ENCODE data around the gene C20orf173. TPM values are rescaled to one million over a fixed set of nuclear protein-coding genes. Genes with fewer than 3 reads are reported as not detected.

The C20orf173 gene
- total RNA-seq, 1 donor from 2014 or later = not detected

GRCh38 chr20:35503841-35504561 is 25.5 kb downstream of the C20orf173 start:
- H3K27me3 ChIP-seq (ENCODE audit: insufficient read depth, low read length) = no peaks in the 10 kb centered on the region
- no peak overlapping the region for H3K9ac ChIP-seq (ENCODE audit: low read length)
- peaks cover 53% of the 10 kb centered on the region for H3K36me3 ChIP-seq (ENCODE audit: insufficient read depth, low read length)
- Mint-ChIP-seq H3K27ac (ENCODE audit: unreplicated experiment) (no peak overlapping the region), H3K9me3 (ENCODE audit: unreplicated experiment) (no peaks in the 10 kb centered on the region), H3K36me3 (ENCODE audit: low read depth, unreplicated experiment) (peaks cover 43% of the 10 kb centered on the region), H3K4me1 (ENCODE audit: low read depth, unreplicated experiment) (peaks cover 20% of the 10 kb centered on the region), H3K4me3 (ENCODE audit: unreplicated experiment) (no peak overlapping the region), H3K27me3 (ENCODE audit: low read depth, unreplicated experiment) (no peaks in the 10 kb centered on the region)
- no peak overlapping the region for H3K27ac ChIP-seq (ENCODE audit: low read depth, low read length)
- peaks cover 14% of the 10 kb centered on the region for H3K4me1 ChIP-seq (ENCODE audit: insufficient read depth, low read length)
- no peak overlapping the region for H2AFZ ChIP-seq (ENCODE audit: low read depth, low read length)
- no peaks in the 10 kb centered on the region for H3K9me3 ChIP-seq (ENCODE audit: insufficient read depth, low read depth, low read length)
- no peaks in the 10 kb centered on the region for H3K79me2 ChIP-seq (ENCODE audit: insufficient read depth, low read length)
- TF ChIP-seq CTCF (IDR thresholded peaks at IDR 0.05; ENCODE audit: insufficient read depth, low read depth, low read length) = no peak
- TF ChIP-seq EZH2 (IDR thresholded peaks at IDR 0.05; ENCODE audit: insufficient read depth, low read length) = no peak
- H4K20me1 ChIP-seq (ENCODE audit: insufficient read depth, low read length) = peaks cover 56% of the 10 kb centered on the region
- no peak for DNase-seq (ENCODE audit: low read depth)
- FAIRE-seq = no peak
- no peak overlapping the region for H3K4me2 ChIP-seq (ENCODE audit: low read length)
- no peak overlapping the region for H3K4me3 ChIP-seq (ENCODE audit: insufficient read depth, low read depth, low read length)

GRCh38 chr20:35503281-35503680 is 26.2 kb downstream of the C20orf173 start:
- Histone ChIP-seq H3K9ac (ENCODE audit: low read length) (no peak overlapping the region), H4K20me1 (ENCODE audit: insufficient read depth, low read length) (peaks cover 52% of the 10 kb centered on the region), H3K27me3 (ENCODE audit: insufficient read depth, low read length) (no peaks in the 10 kb centered on the region), H3K4me3 (ENCODE audit: insufficient read depth, low read depth, low read length) (no peak overlapping the region), H3K36me3 (ENCODE audit: insufficient read depth, low read length) (peaks cover 55% of the 10 kb centered on the region), H2AFZ (ENCODE audit: low read depth, low read length) (no peak overlapping the region), H3K9me3 (ENCODE audit: insufficient read depth, low read depth, low read length) (no peaks in the 10 kb centered on the region), H3K4me1 (ENCODE audit: insufficient read depth, low read length) (peaks cover 14% of the 10 kb centered on the region), H3K27ac (ENCODE audit: low read depth, low read length) (no peak overlapping the region), H3K4me2 (ENCODE audit: low read length) (no peak overlapping the region), H3K79me2 (ENCODE audit: insufficient read depth, low read length) (no peaks in the 10 kb centered on the region)
- Mint-ChIP-seq H3K4me3 (ENCODE audit: unreplicated experiment) (no peak overlapping the region), H3K36me3 (ENCODE audit: low read depth, unreplicated experiment) (peaks cover 43% of the 10 kb centered on the region), H3K9me3 (ENCODE audit: unreplicated experiment) (no peaks in the 10 kb centered on the region), H3K27me3 (ENCODE audit: low read depth, unreplicated experiment) (no peaks in the 10 kb centered on the region), H3K27ac (ENCODE audit: unreplicated experiment) (no peak overlapping the region), H3K4me1 (ENCODE audit: low read depth, unreplicated experiment) (peaks cover 20% of the 10 kb centered on the region)
- FAIRE-seq (no peak), DNase-seq (ENCODE audit: low read depth) (no peak)
- TF ChIP-seq CTCF (IDR thresholded peaks at IDR 0.05; ENCODE audit: insufficient read depth, low read depth, low read length) (no peak), EZH2 (IDR thresholded peaks at IDR 0.05; ENCODE audit: insufficient read depth, low read length) (no peak)

DNA sequence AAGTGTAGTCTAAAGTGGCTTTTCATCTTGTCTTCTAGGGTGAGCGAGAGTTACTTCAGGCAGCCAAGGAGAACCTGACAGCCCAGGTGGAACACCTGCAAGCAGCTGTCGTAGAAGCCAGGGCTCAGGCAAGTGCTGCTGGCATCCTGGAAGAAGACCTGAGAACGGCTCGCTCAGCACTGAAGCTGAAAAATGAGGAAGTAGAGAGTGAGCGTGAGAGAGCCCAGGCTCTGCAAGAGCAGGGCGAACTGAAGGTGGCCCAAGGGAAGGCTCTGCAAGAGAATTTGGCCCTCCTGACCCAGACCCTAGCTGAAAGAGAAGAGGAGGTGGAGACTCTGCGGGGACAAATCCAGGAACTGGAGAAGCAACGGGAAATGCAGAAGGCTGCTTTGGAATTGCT is 27.1 kb downstream of the C20orf173 start:
- no peaks in the 10 kb centered on the region for H3K79me2 ChIP-seq (ENCODE audit: insufficient read depth, low read length)
- H3K36me3 ChIP-seq (ENCODE audit: insufficient read depth, low read length) = peaks cover 54% of the 10 kb centered on the region
- no peak for DNase-seq (ENCODE audit: low read depth)
- Mint-ChIP-seq H3K27ac (ENCODE audit: unreplicated experiment) (no peak overlapping the region), H3K4me3 (ENCODE audit: unreplicated experiment) (no peak overlapping the region), H3K27me3 (ENCODE audit: low read depth, unreplicated experiment) (no peaks in the 10 kb centered on the region), H3K9me3 (ENCODE audit: unreplicated experiment) (no peaks in the 10 kb centered on the region), H3K4me1 (ENCODE audit: low read depth, unreplicated experiment) (peaks cover 19% of the 10 kb centered on the region), H3K36me3 (ENCODE audit: low read depth, unreplicated experiment) (peaks cover 45% of the 10 kb centered on the region)
- TF ChIP-seq EZH2 (IDR thresholded peaks at IDR 0.05; ENCODE audit: insufficient read depth, low read length) (no peak), CTCF (IDR thresholded peaks at IDR 0.05; ENCODE audit: insufficient read depth, low read depth, low read length) (no peak)
- H3K4me1 ChIP-seq (ENCODE audit: insufficient read depth, low read length) = peaks cover 13% of the 10 kb centered on the region
- no peaks in the 10 kb centered on the region for H3K9me3 ChIP-seq (ENCODE audit: insufficient read depth, low read depth, low read length)
- H4K20me1 ChIP-seq (ENCODE audit: insufficient read depth, low read length) = peaks cover 43% of the 10 kb centered on the region
- no peak overlapping the region for H3K9ac ChIP-seq (ENCODE audit: low read length)
- no peaks in the 10 kb centered on the region for H3K27me3 ChIP-seq (ENCODE audit: insufficient read depth, low read length)
- H3K4me3 ChIP-seq (ENCODE audit: insufficient read depth, low read depth, low read length) = no peak overlapping the region
- FAIRE-seq = no peak
- H3K27ac ChIP-seq (ENCODE audit: low read depth, low read length) = no peak overlapping the region
- H3K4me2 ChIP-seq (ENCODE audit: low read length) = no peak overlapping the region
- H2AFZ ChIP-seq (ENCODE audit: low read depth, low read length) = no peak overlapping the region

Measured in astrocyte (in vitro differentiated cells and primary cell).